HEK293 (cell line): Measurements from ENCODE around the gene DNAH9.

Source experiments
- CTCF ChIP-seq: fragments of 450-650 bp; formaldehyde crosslinking; IDR thresholded peaks from 2 replicates; pipeline ENCODE4 v1.5.1; 2016; ENCODE audit warnings: missing biosample characterization, missing genetic modification characterization
- ZEB2 ChIP-seq: fragments of 450-650 bp; formaldehyde crosslinking; IDR thresholded peaks from 2 replicates; pipeline ENCODE4 v1.5.1; 2016; ENCODE audit warnings: missing biosample characterization, missing genetic modification characterization
- ZFP37 ChIP-seq: fragments of 450-650 bp; formaldehyde crosslinking; IDR thresholded peaks from 2 replicates; pipeline ENCODE4 v1.5.1; 2016; ENCODE audit warnings: missing biosample characterization, missing genetic modification characterization
- ZNF157 ChIP-seq: fragments of 450-650 bp; formaldehyde crosslinking; IDR thresholded peaks from 2 replicates; pipeline ENCODE4 v1.5.1; 2016; ENCODE audit warnings: missing biosample characterization, missing genetic modification characterization
- ZNF37A ChIP-seq: fragments of 450-650 bp; IDR thresholded peaks from 2 replicates; pipeline ENCODE4 v1.5.1; 2018; ENCODE audit warnings: missing biosample characterization, missing genetic modification characterization
- ZNF548 ChIP-seq: fragments of 450-650 bp; formaldehyde crosslinking; IDR thresholded peaks from 2 replicates; pipeline ENCODE4 v1.5.1; 2016; ENCODE audit warnings: missing biosample characterization, missing genetic modification characterization
- ZNF785 ChIP-seq: fragments of 450-650 bp; formaldehyde crosslinking; IDR thresholded peaks from 2 replicates; pipeline ENCODE4 v1.5.1; 2016; ENCODE audit warnings: missing biosample characterization, missing genetic modification characterization
- TF ChIP-seq, protein P1 (sequence below): sonication (generic); formaldehyde crosslinking; IDR thresholded peaks from 2 replicates; pipeline ENCODE4 v1.8.1; 2022; ENCODE audit warnings: mild to moderate bottlenecking, moderate library complexity, missing genetic modification reagents
- TF ChIP-seq, protein P2 (sequence below): fragments of 450-650 bp; formaldehyde crosslinking; IDR thresholded peaks from 2 replicates; pipeline ENCODE4 v1.5.1; 2016; ENCODE audit warnings: missing biosample characterization, missing genetic modification characterization, low read depth

GRCh38 chr17:11701911-11702310 is 103.6 kb downstream of the DNAH9 start:
- TF ChIP-seq CTCF, result no peak
- TF ChIP-seq ZFP37, result no peak
- TF ChIP-seq, protein P1, sequence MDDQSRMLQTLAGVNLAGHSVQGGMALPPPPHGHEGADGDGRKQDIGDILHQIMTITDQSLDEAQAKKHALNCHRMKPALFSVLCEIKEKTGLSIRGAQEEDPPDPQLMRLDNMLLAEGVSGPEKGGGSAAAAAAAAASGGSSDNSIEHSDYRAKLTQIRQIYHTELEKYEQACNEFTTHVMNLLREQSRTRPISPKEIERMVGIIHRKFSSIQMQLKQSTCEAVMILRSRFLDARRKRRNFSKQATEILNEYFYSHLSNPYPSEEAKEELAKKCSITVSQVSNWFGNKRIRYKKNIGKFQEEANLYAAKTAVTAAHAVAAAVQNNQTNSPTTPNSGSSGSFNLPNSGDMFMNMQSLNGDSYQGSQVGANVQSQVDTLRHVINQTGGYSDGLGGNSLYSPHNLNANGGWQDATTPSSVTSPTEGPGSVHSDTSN (CRISPR knock-in tag), result no peak
- no peak for TF ChIP-seq ZNF37A (tag by site-specific recombination)
- no peak for TF ChIP-seq ZEB2 (tag by site-specific recombination)
- TF ChIP-seq ZNF785 (tag by site-specific recombination), result no peak
- TF ChIP-seq, protein P2, sequence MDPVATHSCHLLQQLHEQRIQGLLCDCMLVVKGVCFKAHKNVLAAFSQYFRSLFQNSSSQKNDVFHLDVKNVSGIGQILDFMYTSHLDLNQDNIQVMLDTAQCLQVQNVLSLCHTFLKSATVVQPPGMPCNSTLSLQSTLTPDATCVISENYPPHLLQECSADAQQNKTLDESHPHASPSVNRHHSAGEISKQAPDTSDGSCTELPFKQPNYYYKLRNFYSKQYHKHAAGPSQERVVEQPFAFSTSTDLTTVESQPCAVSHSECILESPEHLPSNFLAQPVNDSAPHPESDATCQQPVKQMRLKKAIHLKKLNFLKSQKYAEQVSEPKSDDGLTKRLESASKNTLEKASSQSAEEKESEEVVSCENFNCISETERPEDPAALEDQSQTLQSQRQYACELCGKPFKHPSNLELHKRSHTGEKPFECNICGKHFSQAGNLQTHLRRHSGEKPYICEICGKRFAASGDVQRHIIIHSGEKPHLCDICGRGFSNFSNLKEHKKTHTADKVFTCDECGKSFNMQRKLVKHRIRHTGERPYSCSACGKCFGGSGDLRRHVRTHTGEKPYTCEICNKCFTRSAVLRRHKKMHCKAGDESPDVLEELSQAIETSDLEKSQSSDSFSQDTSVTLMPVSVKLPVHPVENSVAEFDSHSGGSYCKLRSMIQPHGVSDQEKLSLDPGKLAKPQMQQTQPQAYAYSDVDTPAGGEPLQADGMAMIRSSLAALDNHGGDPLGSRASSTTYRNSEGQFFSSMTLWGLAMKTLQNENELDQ (tag by site-specific recombination), result no peak
- TF ChIP-seq ZNF157, result no peak
- TF ChIP-seq ZNF548 (tag by site-specific recombination), result no peak
